ENCODE data around the gene SYCN.

SYCN gene

DNA sequence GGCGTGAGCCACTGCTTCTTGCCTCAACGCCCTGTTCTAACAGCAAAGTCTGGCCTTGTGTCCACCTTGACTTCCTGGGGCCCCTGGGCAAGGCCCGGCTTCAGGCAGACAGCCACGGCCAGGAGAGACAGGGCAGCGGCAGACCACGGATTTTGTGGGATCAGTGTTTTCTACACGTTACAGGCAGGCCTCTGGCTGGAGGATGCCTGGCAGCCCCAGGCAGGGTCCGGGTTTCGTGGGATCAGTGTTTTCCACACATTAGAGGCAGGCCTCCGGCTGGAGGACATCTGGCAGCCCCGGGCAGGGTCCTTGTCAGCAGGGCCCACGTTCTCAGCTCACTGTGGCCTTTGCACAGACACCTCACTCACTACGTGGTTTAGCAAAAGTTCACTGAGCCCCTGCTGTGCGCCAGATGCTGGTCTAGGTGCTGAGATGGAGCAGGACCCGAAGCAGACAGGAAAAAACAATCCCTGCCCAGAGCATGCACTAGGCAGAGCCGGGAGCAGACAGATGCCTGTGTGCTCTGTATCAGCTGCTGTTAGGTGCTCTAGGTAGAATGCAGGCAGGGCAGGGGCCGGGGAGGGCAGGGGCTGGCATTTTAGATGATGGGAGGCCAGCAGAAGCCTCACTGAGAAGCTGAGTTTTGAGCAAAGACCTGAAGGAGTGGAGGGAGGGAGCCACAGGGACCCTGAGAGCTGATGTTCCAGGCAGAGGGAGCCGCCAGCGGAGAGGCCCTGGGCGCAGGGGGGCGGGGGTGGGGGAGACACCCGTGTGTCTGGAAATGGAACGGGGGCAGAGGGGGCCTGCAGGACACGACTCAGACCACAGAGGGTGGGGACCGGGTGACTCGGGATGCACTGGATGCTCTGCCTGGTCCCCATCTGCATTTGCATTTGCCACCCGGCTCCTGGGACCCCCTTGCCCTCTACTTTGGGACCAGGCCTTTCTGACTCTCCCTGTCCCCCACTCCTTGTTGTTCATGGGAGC, 32.3 kb downstream of the SYCN start:
- no peak for DNase-seq (ENCODE audit: low read depth)

GRCh38 chr19:39170386-39171231, 33.5 kb downstream of the SYCN start:
- no peak for DNase-seq (ENCODE audit: low read depth)

DNA sequence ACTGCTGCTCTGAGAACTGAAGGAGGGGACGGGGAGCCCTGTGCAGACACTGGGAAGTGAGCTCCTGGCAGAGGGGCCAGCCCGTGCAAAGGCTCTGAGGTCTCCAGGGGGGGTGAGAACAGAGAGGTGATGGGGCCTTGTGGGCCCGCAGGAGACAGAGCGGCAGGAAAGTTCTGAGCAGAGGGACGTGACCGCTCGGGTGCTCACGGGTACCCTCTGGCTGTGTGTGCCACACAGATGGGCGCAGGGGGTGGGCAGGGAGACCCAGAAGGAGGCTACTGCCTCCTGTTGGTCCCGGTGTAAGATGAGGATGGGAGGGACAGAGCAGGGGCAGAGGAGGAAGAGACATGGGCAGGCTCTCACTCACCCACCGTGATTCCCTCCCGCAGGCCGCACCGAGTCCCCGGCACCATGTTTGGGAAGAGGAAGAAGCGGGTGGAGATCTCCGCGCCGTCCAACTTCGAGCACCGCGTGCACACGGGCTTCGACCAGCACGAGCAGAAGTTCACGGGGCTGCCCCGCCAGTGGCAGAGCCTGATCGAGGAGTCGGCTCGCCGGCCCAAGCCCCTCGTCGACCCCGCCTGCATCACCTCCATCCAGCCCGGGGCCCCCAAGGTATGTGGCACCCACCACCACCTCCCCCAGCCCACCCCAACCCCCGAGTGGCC, 34.8 kb downstream of the SYCN start:
- no peak for DNase-seq (ENCODE audit: low read depth)

DNA sequence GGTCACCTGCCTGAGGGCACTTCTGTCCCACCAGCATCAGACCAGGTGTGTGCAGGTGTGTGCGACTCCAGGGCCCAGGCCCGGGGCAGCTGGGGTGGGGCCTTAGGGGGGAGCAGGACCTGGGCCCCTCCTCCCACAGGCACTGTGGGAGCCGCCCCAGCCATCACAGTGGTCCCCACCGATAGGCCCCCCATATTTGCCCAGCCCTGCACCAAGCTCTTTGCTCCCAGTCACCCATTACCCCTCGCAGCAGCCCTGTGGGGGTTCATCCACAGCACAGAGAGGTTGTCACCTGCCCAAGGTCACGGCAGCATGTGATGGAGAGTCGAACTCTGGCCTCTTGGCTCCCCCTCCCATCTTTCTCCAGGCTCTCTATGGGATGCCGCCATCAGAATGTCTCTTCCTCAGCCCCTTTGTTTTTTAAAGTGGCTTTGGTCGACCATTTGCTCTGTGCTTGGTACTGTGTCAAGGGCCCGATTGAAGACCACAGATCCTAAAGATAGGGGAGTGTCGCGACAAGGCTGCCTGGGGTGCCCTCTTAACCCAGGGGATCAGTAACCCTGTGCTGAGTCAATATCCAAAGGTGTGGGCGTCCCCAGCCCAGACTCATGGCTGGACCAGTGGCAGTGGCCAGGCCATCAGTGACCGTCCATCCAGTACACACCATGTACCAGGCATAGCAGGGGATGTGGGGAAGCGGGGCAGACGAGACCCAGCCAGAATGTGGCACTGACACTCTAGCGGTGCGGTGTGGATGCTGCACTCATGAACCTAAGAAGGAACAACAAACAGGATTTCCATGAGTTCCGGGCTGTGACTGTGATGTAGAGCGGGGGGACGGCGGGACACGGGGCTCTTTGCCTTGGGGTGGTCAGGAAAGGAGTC, 35.6 kb downstream of the SYCN start:
- DNase-seq (ENCODE audit: low read depth) = no peak

- no peak for DNase-seq (ENCODE audit: low read depth)
Measured at GRCh38 chr19:39167461-39168257, 36.4 kb downstream of the SYCN start.

- DNase-seq (ENCODE audit: low read depth) = no peak
Measured at GRCh38 chr19:39166571-39167391, 37.3 kb downstream of the SYCN start.

GRCh38 chr19:39165857-39166256, 38.2 kb downstream of the SYCN start:
- DNase-seq (ENCODE audit: low read depth) = no peak

DNA sequence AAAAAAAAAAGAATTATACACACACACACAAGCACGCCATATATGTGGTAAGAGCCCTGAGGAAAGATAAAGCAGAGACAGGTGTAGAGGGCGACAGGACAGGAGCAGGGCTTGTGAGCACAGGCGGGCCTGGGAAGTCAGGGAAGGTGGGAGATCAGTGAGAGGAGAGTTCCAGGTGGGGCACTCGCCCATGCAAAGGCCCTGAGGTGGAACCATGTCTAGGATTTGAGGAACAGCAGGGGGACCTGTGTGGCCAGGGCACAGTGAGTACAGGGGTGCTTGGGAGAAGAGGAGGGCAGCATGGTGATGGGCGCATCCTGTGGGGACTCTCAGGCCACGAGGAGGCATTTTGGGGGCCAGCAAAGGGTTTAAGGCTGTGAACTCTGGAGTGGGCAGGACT, 39.8 kb downstream of the SYCN start:
- no peak for DNase-seq (ENCODE audit: low read depth)

DNA sequence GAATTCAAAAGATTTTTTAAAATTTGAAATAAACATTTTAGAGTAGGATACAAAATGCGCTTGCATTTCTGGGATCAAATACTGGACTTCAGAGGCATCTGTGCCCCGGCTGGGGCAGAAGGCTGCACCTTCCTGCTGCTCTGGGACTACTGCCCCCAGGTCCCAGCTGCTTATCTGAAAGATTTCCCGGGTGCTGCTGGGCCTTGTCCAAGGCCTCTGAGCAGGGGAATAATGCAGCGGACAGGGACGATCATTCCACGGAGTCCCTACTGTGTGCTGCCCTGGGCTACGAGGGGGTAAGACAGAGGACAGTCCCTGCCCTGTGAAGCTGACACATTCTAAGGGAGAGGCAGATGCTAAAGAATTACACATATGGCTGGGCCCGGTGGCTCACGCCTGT, 40.4 kb downstream of the SYCN start:
- no peak for DNase-seq (ENCODE audit: low read depth)

DNA sequence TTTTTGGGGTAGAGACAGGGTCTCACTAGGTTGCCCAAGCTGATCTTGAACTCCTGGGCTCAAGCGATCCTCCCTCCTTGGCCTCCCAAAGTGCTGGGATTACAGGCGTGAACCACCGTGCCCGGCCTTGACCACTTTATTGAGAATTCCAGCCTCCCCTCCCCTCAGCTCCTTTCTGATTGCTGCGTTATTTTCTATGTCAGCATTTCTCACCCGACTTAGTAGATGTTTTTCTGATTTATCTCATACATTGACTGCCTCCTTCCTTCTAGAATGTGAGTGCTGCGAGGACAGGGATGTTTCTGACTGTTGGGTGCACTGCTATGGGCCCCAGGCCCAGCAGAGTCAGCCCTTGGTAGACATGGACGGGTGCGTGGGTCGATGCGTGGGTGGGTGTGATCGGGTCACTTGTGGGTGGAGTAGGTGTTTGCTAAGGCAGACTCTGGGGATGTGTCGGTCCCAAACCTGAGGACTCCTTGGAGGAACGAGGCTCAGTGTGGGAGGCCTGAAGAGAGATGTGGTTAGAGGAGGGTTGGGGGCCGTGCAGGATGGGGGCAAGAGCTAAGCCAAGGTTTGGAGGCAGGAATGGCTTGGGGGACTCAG, 41.5 kb downstream of the SYCN start:
- no peak for DNase-seq (ENCODE audit: low read depth)

GRCh38 chr19:39160889-39161672, 43.0 kb downstream of the SYCN start:
- DNase-seq (ENCODE audit: low read depth) = no peak

GRCh38 chr19:39160523-39160861, 43.6 kb downstream of the SYCN start:
- DNase-seq (ENCODE audit: low read depth) = no peak

DNA sequence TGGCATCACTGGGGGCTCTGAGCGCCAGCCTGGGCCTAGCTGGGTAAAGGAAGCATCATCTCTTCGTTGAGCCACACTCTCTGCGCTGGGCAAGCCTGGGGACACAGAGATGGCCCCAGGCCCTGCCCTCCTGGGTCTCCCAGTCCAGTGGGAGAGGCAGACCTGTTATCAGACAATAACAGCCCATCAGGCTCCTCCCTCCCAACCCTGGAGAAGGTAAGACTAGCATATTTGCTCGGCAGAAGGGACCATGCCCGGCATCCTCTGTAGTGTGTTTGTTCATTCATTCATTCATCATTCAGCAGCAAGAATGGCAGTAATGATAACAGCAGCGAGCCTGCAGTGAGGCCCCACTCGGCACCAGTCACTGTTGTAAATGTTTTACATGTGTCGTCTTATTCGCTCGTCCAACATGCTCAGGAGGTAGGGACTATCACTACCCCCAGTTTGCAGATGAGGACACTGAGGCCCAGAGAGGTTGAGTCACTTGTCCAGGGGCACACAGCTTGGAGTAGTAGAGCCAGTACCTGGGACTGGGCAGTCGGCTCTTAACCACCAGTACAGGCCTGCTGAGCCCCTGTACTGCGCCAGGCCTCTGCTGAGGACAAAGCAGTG, 45.3 kb downstream of the SYCN start:
- no peak for DNase-seq (ENCODE audit: low read depth)

- no peak for DNase-seq (ENCODE audit: low read depth)
Measured at GRCh38 chr19:39157997-39158389, 46.1 kb downstream of the SYCN start.

- no peak for DNase-seq (ENCODE audit: low read depth)
Measured at GRCh38 chr19:39157275-39157996, 46.6 kb downstream of the SYCN start.

DNA sequence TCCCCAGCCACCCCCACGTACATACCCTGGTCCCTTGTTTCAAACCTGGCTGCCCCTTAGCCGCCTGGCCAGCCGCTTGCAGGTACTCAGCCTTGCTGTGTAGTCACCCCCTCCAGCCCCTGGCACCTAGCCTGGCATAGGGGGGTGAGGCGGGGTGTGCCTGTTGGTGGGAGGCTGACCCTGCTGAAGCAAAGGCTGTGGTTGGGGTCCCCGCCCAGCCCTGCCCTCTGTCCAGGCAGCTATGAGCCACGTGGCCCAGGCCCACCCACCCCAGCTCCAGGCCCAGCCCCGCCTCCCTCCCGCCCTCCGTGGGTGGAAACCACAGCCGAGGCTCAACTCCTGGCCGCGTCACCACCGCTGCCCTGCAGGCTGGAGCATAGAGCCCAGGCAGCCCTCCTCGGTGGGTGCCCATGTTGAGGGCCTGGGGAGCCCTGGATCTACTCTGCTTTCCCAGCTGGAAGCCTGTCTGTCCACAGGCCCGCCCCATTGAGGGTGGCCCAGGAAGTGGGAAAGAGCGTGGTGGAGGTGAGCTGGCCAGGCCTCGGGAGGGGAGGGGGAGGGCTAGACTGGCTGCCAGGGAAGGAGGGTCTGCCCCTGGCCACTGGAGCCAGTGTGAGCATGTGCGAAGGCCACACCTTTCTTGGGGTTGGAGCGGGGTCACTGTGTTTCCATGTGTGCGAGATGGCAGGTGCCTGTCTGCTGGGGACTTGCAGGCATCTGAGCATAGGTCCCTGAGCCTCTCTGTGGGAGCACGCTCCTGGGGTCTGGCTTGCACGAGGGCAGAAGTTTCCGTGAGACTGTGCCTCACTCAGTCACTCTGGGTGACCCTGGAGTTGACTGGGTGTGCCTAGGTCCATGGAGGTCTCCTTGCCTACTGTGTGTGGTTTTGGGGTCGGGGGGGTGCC, 47.5 kb downstream of the SYCN start:
- DNase-seq (ENCODE audit: low read depth) = no peak
